Measurements from ENCODE around the gene LDLRAD4. TPM values are rescaled to one million over a fixed set of nuclear protein-coding genes. Genes with fewer than 3 reads are reported as not detected.

The LDLRAD4 gene
- total RNA-seq, 1 donor from 2014 or later: 18.3 TPM

DNA sequence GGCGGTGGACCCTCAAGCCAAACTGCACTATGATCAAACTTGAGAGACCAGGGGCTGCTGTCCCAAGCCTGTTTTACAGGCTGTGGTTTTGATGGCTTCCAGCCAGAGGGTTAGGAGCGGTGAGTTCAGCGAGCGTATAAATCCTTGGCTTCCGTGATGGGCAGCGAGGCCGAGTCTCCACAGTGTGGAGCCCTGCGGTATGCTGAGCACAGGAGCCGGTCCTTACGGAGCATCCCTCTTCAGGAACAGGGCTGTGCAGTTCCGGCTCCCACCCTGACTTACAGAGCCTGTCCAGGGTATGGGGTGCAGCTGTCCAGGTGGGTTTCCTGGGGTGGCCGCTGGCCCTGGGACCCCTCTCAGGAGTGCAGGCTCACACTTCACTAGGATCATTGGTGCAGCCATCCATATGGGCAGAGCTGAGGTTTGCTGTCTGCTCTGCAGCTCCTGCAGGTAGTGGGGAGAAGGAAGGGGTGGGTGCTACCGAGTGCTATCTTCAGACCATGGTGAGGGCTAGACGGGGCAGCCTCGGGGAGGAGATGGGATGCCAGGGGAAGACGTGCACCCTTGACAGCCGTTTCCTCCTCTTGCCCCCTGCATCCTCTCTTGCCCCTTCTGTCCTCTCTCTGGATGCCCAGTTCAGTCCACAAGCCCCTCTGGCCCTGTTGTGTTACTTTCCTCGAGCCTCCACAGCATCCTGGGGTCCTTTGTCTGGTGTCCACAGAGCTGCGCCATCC is 403.5 kb downstream of the LDLRAD4 start:
- Histone ChIP-seq H3K27me3 (ENCODE audit: control insufficient read depth in 3 of 3, insufficient read depth in 3 of 3, low read length in 3 of 3) (no peaks in the 10 kb centered on the region), H3K9me3 (ENCODE audit: control insufficient read depth in 3 of 3, low read length in 3 of 3) (no peaks in the 10 kb centered on the region), H3K4me1 (ENCODE audit: control insufficient read depth in 3 of 3, insufficient read depth in 3 of 3, low read length in 3 of 3) (peaks cover 0 to 4% (median 2%) of the 10 kb centered on the region in 3 donors), H3K9ac (ENCODE audit: low read depth in 1 of 3, low read length in 3 of 3) (no peak overlapping the region), H3K27ac (ENCODE audit: low read depth, low read length) (no peak overlapping the region), H3K36me3 (ENCODE audit: control insufficient read depth in 3 of 3, insufficient read depth in 3 of 3, low read length in 3 of 3) (peaks cover 3 to 10% (median 5%) of the 10 kb centered on the region in 3 donors), H3K4me3 (ENCODE audit: low read length in 3 of 3) (no peak overlapping the region)

DNA sequence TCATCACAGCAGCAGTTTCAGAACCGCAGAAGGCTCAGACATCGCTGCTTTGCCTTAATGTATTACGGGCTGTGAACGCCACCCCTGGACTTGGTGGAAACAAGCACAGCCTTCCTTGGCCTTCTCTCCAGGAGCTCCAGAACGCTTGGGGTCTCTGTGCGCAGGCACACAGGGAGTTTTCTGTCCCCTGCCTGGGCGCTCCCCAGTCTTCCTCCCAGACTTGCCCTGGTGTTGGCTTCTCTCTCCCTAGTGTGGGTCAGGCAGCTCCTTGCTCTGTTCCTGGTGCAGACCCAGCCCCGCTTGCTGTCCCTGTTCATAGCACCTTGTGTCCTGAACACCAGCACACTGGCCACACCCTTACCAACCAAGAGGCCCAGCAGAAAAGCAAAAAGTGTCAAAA is 404.2 kb downstream of the LDLRAD4 start:
- Histone ChIP-seq H3K27ac (ENCODE audit: low read depth, low read length) (no peak overlapping the region), H3K4me1 (ENCODE audit: control insufficient read depth in 3 of 3, insufficient read depth in 3 of 3, low read length in 3 of 3) (peaks cover 0 to 4% (median 2%) of the 10 kb centered on the region in 3 donors), H3K9ac (ENCODE audit: low read depth in 1 of 3, low read length in 3 of 3) (no peak overlapping the region), H3K36me3 (ENCODE audit: control insufficient read depth in 3 of 3, insufficient read depth in 3 of 3, low read length in 3 of 3) (peaks cover 3 to 10% (median 5%) of the 10 kb centered on the region in 3 donors), H3K4me3 (ENCODE audit: low read length in 3 of 3) (no peak overlapping the region), H3K27me3 (ENCODE audit: control insufficient read depth in 3 of 3, insufficient read depth in 3 of 3, low read length in 3 of 3) (no peaks in the 10 kb centered on the region), H3K9me3 (ENCODE audit: control insufficient read depth in 3 of 3, low read length in 3 of 3) (no peaks in the 10 kb centered on the region)

DNA sequence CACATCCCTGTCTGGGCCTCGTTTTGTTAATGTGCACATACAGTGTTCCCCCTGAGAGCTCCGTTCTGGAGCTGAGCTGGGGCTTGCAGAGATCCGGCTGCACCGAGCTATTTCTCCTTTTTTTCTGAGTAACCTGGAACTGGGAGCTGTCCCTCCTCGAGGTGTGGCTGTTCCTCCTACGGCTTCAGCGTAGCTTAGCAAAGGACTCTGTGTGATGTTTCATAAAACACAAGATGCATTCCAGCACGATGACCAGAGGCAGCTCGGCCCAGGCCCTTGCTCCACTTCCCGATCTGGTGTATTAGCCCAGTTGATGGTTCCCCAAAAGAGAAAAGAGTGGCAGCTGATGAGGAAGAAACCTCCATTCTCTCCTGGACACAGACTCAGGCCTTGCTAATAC is 404.8 kb downstream of the LDLRAD4 start:
- Histone ChIP-seq H3K9me3 (ENCODE audit: control insufficient read depth in 3 of 3, low read length in 3 of 3) (no peaks in the 10 kb centered on the region), H3K4me1 (ENCODE audit: control insufficient read depth in 3 of 3, insufficient read depth in 3 of 3, low read length in 3 of 3) (peaks cover 0 to 4% (median 2%) of the 10 kb centered on the region in 3 donors), H3K27me3 (ENCODE audit: control insufficient read depth in 3 of 3, insufficient read depth in 3 of 3, low read length in 3 of 3) (no peaks in the 10 kb centered on the region), H3K36me3 (ENCODE audit: control insufficient read depth in 3 of 3, insufficient read depth in 3 of 3, low read length in 3 of 3) (peaks cover 3 to 10% (median 5%) of the 10 kb centered on the region in 3 donors), H3K4me3 (ENCODE audit: low read length in 3 of 3) (no peak overlapping the region), H3K9ac (ENCODE audit: low read depth in 1 of 3, low read length in 3 of 3) (no peak overlapping the region), H3K27ac (ENCODE audit: low read depth, low read length) (no peak overlapping the region)

DNA sequence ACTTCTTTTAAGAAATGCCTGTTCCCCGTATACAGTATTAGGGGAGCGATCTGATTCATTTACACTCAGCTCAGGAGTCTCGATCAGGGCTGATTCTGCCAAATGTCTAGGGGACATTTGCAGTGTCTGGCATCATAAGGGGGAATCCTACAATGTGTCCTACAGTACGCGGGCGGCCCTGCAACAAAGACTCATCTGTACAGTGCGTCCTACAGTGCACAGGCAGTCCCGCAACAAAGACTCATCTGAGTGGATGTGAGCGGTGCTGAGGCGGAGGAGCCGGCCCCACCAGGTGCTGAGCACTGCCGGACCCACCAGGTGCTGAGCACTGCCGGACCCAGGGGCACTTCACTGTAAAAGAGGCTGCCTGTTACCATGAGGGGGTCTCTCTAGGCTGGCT is 405.3 kb downstream of the LDLRAD4 start:
- Histone ChIP-seq H3K27ac (ENCODE audit: low read depth, low read length) (no peak overlapping the region), H3K4me3 (ENCODE audit: low read length in 3 of 3) (no peak overlapping the region), H3K27me3 (ENCODE audit: control insufficient read depth in 3 of 3, insufficient read depth in 3 of 3, low read length in 3 of 3) (no peaks in the 10 kb centered on the region), H3K9ac (ENCODE audit: low read depth in 1 of 3, low read length in 3 of 3) (no peak overlapping the region), H3K36me3 (ENCODE audit: control insufficient read depth in 3 of 3, insufficient read depth in 3 of 3, low read length in 3 of 3) (peaks cover 3 to 10% (median 5%) of the 10 kb centered on the region in 3 donors), H3K4me1 (ENCODE audit: control insufficient read depth in 3 of 3, insufficient read depth in 3 of 3, low read length in 3 of 3) (peaks cover 0 to 3% (median 0%) of the 10 kb centered on the region in 3 donors), H3K9me3 (ENCODE audit: control insufficient read depth in 3 of 3, low read length in 3 of 3) (no peaks in the 10 kb centered on the region)

DNA sequence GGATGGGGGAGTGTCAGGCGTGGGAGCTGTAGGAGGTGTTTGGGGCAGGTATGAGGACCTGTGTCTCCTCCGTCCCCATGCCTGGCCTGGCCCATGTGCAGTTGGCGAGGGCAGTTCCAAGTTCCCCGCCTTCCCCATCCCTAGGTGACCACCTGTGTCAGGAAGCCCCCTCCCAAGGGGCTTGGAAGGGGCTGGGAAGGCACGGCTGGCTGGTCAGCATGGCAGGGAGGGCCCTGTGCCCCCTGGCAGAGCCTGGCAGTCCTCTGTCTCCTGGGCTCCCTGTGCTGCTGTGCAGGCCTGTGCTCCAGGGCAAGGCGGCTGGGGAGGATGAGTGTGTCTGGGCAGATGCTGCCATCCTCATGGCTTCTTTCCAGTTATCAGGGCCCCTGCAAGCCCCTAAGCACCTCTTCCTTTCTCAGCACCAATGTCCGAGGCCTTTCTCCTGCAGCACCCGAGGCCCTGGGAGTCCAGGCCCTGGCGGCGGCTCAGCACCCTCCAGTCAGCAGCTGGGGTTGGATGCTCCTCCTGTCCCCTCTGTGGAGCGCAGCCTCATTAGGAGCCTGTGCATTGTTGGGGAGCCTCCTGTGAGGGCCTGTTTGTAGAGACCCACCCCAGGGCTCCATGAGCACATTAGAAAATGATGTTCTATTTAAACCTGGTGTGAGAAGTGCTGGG is 406.1 kb downstream of the LDLRAD4 start:
- no peak overlapping the region for H3K9ac ChIP-seq (ENCODE audit: low read depth in 1 of 3, low read length in 3 of 3)
- H3K4me3 ChIP-seq (ENCODE audit: low read length in 3 of 3): no peak overlapping the region
- H3K27ac ChIP-seq (ENCODE audit: low read depth, low read length): no peak overlapping the region
- no peaks in the 10 kb centered on the region for H3K27me3 ChIP-seq (ENCODE audit: control insufficient read depth in 3 of 3, insufficient read depth in 3 of 3, low read length in 3 of 3)
- H3K9me3 ChIP-seq (ENCODE audit: control insufficient read depth in 3 of 3, low read length in 3 of 3): no peaks in the 10 kb centered on the region
- H3K36me3 ChIP-seq (ENCODE audit: control insufficient read depth in 3 of 3, insufficient read depth in 3 of 3, low read length in 3 of 3): peaks cover 3 to 10% (median 5%) of the 10 kb centered on the region in 3 donors
- peaks cover 0 to under 1% (median 0%) of the 10 kb centered on the region in 3 donors for H3K4me1 ChIP-seq (ENCODE audit: control insufficient read depth in 3 of 3, insufficient read depth in 3 of 3, low read length in 3 of 3)

DNA sequence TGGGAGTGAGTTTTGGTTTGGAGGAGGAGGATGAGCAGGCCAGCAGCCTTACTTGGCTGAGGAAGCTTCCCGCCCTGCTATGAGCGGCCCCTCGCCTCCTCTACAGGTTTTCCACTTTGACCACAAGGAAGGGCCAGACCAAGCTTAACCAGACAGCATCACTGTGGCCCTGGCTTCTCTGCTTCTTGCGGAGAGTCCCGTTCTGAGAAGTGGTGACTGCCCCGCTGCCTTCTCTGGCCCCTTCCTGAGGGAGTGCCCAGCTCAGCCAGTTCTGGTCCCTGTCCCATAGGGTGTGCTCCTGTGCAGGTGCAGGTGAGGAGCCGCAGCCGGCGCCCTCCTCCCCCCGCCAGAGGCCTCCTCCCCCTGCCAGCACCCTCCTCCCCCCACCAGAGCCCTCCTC is 406.8 kb downstream of the LDLRAD4 start:
- no peaks in the 10 kb centered on the region for H3K27me3 ChIP-seq (ENCODE audit: control insufficient read depth in 3 of 3, insufficient read depth in 3 of 3, low read length in 3 of 3)
- no peak overlapping the region for H3K4me3 ChIP-seq (ENCODE audit: low read length in 3 of 3)
- no peak overlapping the region for H3K9ac ChIP-seq (ENCODE audit: low read depth in 1 of 3, low read length in 3 of 3)
- H3K36me3 ChIP-seq (ENCODE audit: control insufficient read depth in 3 of 3, insufficient read depth in 3 of 3, low read length in 3 of 3): peaks cover 3 to 10% (median 5%) of the 10 kb centered on the region in 3 donors
- no peaks in the 10 kb centered on the region for H3K9me3 ChIP-seq (ENCODE audit: control insufficient read depth in 3 of 3, low read length in 3 of 3)
- no peak overlapping the region for H3K27ac ChIP-seq (ENCODE audit: low read depth, low read length)
- peaks cover 0 to 3% (median 0%) of the 10 kb centered on the region in 3 donors for H3K4me1 ChIP-seq (ENCODE audit: control insufficient read depth in 3 of 3, insufficient read depth in 3 of 3, low read length in 3 of 3)

DNA sequence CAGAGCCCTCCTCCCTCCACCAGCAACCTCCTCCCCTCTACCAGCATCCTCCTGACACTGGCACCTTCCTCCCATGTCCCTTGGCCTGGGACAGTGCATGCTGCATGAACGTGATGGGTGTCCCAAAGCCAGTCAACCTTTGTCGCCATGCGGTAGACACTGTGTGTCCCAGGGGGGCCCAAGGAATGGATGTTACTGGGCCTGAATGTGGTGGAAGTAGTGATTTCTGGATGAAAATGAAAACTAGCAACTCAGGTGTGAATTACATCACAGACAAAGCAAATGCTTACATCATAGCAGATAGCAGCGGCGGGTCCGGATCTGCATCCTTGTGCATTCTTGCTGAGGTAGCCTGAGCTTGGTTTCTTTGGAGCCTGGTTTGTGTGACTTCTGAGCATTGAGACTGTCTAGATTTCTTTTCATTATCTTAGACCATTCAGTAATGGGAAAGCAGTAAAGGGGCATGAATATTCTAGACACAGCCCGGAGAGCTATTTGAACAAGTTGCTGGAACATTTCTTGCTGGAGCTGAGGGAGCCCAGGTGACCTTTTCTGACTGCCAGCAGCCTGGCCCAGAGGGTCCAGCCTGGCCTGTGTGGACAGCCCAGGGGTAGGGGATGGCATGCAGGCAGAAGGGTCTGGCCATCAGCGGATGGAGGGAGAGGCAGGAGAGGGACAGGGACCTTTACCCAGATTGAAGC is 407.4 kb downstream of the LDLRAD4 start:
- Histone ChIP-seq H3K9me3 (ENCODE audit: control insufficient read depth in 3 of 3, low read length in 3 of 3) (no peaks in the 10 kb centered on the region), H3K27ac (ENCODE audit: low read depth, low read length) (no peak overlapping the region), H3K27me3 (ENCODE audit: control insufficient read depth in 3 of 3, insufficient read depth in 3 of 3, low read length in 3 of 3) (no peaks in the 10 kb centered on the region), H3K4me3 (ENCODE audit: low read length in 3 of 3) (no peak overlapping the region), H3K9ac (ENCODE audit: low read depth in 1 of 3, low read length in 3 of 3) (no peak overlapping the region), H3K36me3 (ENCODE audit: control insufficient read depth in 3 of 3, insufficient read depth in 3 of 3, low read length in 3 of 3) (peaks cover 3 to 8% (median 5%) of the 10 kb centered on the region in 3 donors), H3K4me1 (ENCODE audit: control insufficient read depth in 3 of 3, insufficient read depth in 3 of 3, low read length in 3 of 3) (peaks cover 0 to 3% (median 0%) of the 10 kb centered on the region in 3 donors)

DNA sequence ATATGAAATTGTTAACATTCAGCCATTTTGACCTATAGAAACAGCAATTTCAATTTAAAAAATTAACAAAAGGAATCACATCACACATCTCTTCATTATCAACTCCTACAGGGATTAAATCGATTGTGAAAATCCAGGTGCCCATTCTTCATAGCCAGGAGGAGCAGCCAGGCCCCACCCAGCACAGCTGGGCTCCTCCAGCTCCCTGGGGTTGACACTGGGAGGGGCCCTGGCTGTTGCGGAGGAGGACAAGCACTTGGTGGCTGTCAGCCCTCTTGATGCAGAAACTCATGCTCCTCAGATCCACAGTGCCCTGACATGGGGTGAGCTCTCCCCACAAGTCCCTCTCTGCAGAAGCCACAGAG is 408.0 kb downstream of the LDLRAD4 start:
- peaks cover 0 to 8% (median under 1%) of the 10 kb centered on the region in 3 donors for H3K36me3 ChIP-seq (ENCODE audit: control insufficient read depth in 3 of 3, insufficient read depth in 3 of 3, low read length in 3 of 3)
- H3K4me1 ChIP-seq (ENCODE audit: control insufficient read depth in 3 of 3, insufficient read depth in 3 of 3, low read length in 3 of 3): peaks cover 0 to 3% (median 0%) of the 10 kb centered on the region in 3 donors
- no peak overlapping the region for H3K4me3 ChIP-seq (ENCODE audit: low read length in 3 of 3)
- no peaks in the 10 kb centered on the region for H3K9me3 ChIP-seq (ENCODE audit: control insufficient read depth in 3 of 3, low read length in 3 of 3)
- no peaks in the 10 kb centered on the region for H3K27me3 ChIP-seq (ENCODE audit: control insufficient read depth in 3 of 3, insufficient read depth in 3 of 3, low read length in 3 of 3)
- H3K27ac ChIP-seq (ENCODE audit: low read depth, low read length): no peak overlapping the region
- H3K9ac ChIP-seq (ENCODE audit: low read depth in 1 of 3, low read length in 3 of 3): no peak overlapping the region

DNA sequence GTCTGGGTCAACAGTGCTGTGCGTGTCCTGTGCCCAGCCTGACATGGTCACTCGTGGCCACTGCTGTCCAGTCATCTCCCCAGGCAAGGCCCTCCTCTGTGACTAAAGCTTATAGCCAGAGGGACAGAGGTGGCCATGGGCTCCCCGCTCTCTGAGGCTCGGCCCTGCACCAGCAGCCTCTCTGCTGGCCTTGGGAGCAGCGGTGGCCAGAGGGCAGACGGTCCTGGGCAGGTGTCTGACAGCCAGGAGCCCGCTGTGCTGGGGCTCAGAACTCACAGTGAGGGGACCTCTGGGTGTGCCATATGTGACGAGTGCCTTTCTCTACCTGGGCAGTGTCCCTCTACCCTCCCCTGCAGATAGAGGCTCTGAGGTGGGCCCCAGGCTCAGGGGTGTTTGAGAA is 409.1 kb downstream of the LDLRAD4 start:
- H3K9me3 ChIP-seq (ENCODE audit: control insufficient read depth in 3 of 3, low read length in 3 of 3): no peaks in the 10 kb centered on the region
- H3K4me3 ChIP-seq (ENCODE audit: low read length in 3 of 3): no peak overlapping the region
- H3K9ac ChIP-seq (ENCODE audit: low read depth in 1 of 3, low read length in 3 of 3): no peak overlapping the region
- peaks cover 0 to 3% (median 0%) of the 10 kb centered on the region in 3 donors for H3K4me1 ChIP-seq (ENCODE audit: control insufficient read depth in 3 of 3, insufficient read depth in 3 of 3, low read length in 3 of 3)
- H3K27ac ChIP-seq (ENCODE audit: low read depth, low read length): no peak overlapping the region
- H3K27me3 ChIP-seq (ENCODE audit: control insufficient read depth in 3 of 3, insufficient read depth in 3 of 3, low read length in 3 of 3): no peaks in the 10 kb centered on the region
- H3K36me3 ChIP-seq (ENCODE audit: control insufficient read depth in 3 of 3, insufficient read depth in 3 of 3, low read length in 3 of 3): peaks cover 0 to 6% (median 4%) of the 10 kb centered on the region in 3 donors

Data from skeletal muscle tissue (tissue), 4 donors.